CD4-positive, alpha-beta T cell treated with Interleukin-21 for 1 hour (primary cell): Measurements from ENCODE around the gene ONECUT3.

Experiments used
- DNase-seq: peaks from one replicate; pipeline ENCODE4 v3.0.0-alpha.2; 2020

Gene ONECUT3

DNA sequence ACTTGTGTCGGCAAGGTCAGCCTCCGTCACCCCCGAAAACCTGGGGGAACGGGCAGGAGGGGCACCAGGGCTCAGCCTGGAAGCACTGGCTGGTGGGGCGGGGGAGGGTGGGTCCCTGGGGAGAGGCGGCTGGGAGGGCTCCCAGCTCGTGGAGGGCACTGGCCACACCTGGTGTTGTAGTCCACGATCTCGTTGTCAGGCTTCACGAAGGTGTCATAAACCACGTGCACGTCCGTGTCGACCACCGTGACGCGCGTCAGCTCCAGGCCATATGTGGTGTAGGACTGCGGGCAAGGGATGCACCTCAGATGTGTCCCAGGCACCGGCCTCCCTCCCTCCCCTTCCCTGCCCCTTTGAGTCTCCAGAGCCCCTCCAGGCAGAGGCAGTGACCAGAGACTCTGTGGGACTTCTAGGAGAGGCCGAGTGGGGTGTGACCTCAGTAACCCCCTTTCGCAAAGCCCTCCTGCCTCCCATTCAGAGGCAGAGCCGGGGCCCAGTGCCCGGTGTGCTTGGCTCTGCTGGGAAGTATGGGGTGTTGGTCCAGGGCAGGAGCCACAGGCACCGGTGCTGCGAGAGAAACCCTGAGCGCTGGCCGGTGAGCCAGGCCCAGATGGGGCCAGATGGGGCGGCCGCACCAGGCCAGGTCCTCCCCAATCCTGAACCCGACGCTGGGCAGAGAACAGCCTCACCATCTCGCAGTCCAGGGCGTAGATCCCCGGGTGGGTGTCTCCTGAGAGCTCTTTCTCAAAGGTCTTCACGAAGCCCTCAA, 63.4 kb downstream of the ONECUT3 start:
- no peak for DNase-seq

DNA sequence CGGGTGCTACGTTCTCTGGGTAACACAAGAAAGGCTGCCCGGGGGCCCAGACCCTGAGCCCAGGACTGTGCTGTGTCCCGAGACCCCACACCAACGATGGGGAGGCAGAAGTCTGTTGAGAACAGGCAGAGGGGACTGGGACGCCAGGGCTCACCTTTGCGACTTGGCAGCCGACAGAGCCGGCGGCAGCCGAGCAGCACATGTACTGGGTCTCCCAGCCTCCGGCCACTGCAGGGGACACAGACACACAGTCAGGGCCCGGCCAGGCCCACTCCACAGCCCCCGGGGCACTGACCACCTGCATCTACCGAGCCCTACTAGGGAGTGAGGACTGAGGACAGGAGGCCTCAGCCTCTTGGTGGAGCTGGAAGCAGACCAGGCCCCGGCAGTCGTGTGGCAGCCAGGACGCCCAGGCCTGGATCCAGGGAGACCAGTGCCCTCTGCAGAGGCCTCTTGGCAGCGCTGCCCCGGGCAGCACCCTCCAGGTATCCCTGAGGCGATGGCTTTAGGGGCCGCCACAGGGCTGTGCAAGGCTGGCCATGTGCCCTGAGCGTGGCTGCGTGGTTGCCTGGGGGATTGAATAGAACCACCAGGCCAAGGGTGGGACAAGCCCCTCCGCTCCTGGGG, 64.4 kb downstream of the ONECUT3 start:
- DNase-seq, result no peak

DNA sequence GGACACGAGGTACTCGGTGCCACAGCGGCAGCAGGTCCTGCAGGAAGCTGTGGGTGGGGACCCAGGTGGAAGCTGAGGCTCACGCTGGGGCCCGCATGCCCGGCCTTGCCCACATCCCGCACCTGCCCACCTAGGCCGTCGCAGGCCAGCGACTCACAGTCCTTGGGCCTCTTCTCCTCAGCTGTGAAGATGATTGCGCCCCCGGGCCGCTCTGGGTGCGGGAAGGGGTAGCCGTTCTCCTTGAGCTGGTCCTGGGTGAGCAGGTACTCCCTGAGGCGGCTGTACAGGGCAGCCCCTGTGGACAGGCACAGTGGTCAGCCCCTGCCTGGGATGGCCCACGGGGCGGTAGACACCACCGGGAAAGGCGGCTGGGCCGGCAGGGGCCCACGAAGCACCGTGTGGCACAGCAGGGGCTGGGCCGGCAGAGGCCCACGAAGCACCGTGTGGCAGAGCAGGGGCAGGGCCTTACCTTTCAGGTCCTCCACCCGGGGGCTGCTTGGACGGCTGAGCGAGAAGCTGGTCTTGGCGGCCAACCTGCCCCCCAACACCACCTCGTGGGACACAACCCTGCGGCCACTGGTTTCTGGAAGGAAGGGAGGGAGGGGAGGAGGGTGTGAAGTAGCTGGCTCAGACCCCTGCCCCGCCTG, 65.4 kb downstream of the ONECUT3 start:
- no peak for DNase-seq

DNA sequence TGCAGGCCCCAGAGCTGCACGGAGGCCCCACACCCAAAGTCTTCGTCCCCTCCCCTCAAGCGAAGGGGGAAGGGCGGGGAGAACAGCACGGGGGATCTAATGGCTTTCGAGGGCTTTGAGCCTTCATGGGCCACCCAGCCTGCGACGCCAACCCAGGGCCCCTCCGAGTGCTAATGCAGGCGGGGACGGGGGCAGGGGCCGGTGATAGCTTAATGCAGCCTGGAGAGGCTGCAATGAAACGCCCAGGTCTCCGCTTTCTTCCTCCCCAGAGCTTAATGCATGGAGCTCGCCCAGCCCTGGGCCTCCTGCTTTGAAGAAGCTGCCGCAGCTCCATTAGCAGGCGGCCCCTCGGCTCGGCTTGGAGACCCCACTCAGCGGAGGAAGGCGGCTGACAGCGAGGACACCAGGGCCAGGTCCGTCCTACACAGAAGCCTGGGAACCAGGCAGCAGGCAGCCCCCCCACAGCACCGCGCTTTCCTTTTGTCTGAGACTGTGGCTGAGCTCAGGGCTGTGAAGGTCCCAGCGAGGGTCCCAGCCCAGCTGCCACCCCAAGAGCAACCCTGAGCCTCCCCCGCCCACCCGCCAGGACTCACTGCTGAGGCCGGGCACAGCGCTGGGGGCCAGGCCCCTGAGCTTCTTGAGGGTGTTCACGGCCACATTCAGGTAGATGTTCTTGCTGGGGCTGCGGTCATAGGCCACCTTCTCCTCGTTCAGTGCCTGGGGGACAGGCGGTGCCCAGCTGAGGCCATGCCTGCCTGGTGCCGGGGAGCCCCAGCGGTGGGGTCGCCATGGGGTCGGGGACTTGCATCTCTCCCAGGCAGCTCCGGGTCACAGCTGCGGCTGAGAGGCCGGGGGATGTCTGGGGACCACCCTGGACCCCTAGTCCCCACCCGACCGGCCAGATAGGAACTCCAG, 66.3 kb downstream of the ONECUT3 start:
- DNase-seq, result no peak

DNA sequence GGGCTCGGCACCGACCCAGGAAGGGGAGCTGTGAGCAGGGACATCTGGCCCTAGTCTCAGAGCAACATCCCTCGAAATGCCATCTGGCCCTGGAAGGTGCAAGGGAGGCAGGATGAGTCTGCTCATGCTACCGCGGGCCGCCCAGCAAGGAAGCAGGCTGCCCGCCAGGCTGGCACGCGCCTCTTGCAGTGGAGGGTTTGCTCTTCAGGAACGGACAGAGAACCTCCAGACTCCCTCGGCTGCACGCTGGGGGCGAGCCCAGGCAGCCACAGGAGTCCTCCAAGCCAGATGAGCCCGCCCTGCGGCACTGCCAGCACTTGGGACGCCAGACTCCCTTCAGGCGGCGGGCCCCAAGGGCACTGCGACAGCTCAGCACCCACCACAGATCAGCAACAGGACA, 68.9 kb downstream of the ONECUT3 start:
- DNase-seq, result no peak

DNA sequence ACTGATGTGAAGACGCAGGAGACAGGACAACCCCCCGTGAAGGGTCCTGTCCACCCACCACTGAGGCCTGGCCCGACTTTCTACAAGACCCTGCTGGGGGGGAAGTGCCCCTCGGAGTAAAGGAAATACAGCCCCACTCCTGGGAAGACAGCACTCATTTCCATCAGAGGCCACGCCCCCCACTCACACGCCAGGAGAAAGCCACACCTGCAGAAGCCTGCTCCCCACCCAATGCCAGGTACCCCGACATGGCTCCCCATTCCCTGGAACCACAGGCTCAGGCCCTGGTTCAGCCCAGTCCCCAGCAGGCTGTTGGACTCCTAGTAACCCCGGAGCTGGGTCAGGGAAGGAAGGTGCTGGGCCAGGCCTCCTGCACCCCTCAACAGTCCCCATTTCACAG, 69.7 kb downstream of the ONECUT3 start:
- no peak for DNase-seq

DNA sequence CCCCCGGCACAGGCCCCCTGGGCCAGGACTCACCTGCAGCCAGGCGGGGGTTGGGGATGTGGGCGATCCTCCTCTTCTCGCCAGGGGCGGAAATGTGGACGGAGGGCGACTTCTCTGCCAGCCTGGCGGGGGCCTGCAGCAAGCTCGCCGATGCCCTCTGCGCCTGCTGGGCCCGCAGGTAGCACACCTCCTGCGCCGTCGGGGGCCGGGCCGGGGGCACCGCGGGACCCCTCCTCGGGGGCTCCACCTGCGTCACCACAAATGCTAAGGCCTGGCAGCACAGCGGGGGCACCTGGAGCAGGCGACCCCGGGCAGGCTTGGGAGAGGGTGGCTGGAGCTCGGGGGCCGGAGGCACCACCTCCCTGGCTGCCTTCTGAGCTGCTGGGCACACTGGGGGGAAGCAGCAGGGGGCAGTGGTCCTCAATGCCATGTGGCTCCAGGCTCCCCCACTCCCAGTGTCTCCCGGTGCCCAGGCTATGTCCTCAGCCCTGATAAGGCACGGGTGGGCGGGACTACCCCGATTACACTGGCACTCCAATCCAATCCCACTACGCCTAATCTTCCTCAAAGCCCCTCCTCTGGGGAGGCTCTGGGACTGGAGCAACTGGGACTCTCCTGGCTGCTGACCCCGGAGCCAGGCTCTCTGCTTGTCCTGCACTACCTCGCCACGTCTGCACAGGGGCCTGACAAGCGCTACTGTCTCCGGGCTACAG, 70.4 kb downstream of the ONECUT3 start:
- DNase-seq, result no peak

DNA sequence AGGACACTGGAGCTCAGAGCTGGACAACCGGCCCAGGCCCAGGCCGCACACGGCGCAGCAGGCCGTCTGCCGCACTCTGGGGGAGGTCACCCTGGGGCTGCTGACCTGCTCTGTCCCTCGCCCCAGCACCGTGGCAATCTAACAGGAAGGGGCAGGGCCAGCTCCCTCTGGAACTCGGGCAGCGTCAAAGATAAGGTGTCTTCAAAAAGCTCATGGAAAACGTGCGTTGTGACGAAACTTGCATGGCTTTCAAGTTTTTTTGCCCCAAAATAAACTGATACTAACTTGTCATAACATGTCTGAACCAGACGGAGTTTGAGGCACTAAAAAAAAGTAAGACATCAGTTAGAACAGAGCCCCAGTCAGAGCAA, 70.9 kb downstream of the ONECUT3 start:
- no peak for DNase-seq

DNA sequence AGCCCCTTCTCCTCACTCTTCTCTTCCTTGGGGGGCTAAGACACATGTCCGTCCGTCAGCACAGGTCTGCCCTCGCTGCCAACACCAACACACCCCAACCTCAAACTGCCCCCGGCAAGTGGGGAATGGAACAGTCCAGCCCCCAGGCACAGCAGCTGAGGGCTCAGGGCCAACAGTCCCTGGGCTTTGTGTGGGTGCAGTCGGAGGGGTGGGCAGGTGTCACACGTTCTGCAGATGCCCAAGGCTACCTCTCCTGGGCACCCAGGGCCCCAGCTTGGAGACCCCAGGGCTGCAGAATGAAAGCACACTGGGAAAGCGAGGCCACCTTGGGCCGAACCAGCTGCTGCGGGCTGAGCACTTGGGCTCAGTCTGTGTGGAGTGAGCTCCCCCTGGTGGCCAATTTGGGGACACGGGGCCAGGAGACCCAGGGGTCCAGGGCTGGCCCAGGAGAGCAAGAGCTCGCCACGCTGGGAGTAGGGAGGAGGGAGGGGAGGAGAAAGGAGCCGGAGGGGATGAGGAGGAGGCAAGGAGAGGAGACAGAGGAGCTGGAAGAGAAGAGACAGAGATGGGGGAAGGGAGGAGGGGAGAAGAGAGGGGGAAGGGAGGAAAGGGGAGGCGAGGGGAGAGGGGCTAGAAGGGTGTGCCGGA, 72.7 kb downstream of the ONECUT3 start:
- peak; percentile 79 for DNase-seq

DNA sequence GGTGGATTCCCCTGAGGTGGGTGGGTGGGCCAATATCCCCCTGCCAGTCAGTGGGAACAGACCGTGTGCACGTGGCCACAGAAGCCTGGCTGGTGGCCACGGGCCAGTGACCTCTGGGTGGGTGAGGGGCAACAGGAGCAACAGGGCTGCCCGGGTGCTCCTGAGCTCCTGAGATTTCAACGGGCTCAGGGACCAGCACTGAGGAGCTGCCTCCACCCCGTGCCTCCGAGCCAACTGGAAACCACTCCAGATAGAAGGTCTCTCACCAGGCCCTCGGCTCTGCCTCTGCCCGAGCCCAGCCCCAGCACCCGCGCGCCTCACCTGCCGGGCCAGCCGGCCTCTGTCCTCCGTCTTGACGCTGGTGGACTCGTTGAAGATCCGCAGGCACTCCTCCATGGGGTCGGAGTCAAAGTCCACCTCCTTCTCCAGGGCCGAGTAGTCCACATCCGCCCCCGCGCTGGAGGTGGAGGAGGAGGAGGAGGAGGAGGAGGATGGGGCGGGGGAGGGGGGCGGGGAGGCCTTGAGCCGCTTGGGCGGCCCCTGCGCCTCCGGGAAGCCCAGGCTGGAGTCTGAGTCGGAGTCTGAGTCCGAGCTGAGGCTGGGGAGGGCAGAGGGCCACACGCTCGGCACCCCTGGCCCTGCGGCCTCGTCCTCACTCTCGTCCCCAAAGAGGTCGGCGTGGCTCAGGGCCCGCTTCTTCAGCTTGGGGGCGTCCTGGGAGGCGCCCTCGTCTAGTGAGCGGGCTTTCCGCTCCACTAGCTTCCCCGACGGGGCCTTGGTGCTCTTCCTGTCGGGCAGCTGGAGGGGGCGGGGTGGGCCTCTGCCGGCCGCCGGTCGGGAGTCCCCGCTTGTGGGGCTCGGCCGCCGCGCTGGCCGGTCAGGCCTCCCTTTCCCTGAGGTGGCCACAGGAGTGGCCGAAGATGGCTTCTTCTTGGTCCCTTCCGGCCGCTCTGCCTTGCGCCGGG, 73.5 kb downstream of the ONECUT3 start:
- no peak for DNase-seq

DNA sequence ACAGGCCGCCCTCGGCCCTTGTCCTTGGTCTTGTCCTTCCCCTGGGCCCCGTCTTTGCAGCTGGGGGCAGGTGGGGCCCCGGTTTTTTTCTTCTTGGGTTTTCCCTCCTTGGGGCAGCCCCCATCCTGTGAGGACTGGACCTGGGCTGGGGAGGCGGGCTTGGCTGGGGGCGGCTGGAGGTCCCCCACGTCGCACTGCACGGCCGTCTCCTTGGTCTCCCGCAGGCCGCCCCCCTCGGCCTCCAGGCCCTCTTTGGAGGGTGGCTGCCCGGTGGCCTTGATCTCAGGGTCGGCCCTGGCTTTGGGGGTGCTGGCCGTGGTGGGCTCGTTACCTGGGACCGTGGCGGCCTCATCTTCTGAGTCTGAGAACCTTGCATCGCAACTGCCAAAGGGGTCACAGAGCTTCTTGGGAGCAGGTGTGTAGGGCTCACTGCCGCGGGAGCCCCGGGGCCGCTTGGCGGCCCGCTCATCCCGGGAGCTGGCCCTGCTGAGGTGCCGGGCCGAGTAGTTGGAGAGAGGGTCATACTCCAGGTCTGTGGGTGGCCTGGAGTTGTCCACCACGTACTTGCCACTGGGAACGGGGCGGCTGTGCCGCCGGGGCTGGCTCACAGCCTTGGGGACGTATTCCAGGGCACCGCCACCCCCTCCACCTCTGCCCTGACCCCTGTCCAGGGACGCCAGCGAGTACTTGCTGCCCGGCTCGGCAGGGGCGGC, 74.4 kb downstream of the ONECUT3 start:
- no peak for DNase-seq

DNA sequence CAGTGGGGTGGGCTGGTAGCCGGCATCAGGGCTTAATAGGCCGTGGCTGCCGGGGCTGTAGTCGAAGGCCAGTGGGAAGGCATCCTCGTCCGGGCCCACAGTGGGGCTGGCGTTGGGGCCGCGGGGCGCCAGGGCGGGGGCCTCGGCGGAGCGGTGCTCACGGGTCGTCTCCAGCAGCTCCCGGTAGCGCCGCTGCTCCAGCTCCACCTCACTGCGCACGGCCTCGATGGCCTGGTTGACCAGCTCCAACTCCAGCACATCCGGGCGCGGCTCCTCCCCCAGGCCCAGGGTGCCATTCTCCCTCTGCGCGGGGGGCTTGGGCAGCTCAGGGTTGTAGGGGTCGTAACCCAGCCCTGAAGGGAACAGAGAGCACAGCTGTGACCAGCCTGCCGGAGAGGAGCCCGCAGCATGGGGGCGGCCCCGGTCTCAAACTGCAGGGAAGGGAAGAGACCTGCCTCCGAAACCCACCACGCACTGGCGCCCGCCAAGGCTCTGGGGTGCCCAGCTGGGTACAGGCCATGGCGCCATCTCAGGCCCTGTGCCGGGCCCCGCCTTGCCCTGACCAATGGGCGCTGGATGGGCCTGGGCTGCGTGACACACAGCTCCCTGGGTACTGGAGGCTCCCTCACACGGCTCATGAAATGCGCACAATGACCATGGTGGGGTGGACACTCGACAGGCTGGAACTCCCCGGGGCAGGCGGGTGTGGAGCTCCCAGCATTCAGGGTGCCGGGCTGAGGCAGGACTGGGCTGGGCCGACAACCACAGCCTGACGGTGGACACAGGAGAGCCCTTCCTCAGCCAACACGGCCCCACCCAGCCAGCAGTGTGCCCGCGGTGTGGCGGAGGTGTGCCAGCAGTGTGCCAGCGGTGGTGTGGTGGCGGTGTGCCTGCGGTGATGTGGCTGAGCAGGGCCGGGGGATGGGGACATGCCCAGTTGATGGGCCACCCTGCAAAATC, 75.3 kb downstream of the ONECUT3 start:
- no peak for DNase-seq

DNA sequence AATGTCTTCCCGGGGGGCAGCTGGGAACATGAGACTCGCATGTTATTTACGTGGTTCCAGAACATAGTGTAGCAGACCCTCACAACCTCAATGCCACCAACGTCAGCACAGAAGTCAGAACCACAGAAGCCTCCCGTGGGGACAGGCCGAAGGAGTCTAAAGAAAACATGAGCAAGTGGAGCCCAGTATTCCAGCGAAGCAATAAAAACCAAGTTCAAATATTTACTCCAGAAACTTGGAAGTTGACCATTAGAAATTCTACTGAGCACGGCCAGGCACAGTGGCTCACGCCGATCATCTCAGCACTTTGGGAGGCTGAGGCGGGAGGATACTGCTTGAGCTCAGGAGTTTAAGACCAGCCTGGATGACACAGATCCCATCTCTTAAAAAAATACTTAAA, 76.7 kb downstream of the ONECUT3 start:
- DNase-seq, result no peak

DNA sequence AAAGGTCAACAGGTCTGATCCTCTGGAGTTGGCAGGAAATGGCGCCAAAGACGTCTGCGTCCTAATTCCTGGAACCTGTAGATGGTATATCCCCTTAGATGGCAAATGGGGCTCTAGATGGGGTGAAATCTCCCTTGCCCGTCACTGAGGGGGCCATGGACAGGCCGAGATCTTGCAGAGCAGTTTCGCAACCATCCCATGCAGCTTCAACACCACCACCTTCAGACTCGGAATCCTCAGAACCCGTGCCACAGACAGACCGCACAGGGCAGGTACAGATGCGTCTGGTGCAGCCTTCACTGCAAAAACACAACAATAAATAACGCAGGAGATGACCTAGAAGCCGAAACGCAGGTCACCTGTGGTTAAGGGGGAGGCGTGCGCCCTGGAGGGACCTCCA, 77.3 kb downstream of the ONECUT3 start:
- no peak for DNase-seq
